Middle frontal gyrus (tissue), 1 donor: ENCODE results near the gene CEP295NL.
"Not testable (repeated sequence)": the region's sequence is repeated elsewhere in the genome, so short reads cannot be mapped to it uniquely, and the experiment has no call there.

ENCODE experiments used
- DNase-seq: peaks from one replicate; pipeline ENCODE4 v3.0.0-alpha.2; 2015; ENCODE audit warnings: low spot score; ENCODE audit errors: extremely low spot score

Gene CEP295NL

DNA sequence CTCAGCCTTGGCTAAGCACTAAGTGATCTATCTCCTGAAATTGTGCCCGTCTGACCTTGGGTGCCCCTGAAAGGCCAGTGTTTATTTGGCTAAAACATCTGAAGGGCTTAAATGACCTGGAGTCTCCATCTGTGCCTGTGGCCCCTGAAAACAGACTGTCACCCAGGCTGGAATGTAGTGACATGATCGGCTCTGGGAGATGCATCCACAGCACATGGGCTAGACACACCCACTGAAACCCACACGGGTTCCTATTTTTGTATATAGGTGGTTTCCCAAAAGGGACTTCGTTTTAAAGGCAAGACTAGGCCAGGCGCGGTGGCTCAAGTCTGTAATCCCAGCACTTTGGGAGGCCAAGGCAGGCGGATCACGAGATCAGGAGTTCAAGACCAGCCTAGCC, 13.5 kb downstream of the CEP295NL start:
- DNase-seq = no peak

DNA sequence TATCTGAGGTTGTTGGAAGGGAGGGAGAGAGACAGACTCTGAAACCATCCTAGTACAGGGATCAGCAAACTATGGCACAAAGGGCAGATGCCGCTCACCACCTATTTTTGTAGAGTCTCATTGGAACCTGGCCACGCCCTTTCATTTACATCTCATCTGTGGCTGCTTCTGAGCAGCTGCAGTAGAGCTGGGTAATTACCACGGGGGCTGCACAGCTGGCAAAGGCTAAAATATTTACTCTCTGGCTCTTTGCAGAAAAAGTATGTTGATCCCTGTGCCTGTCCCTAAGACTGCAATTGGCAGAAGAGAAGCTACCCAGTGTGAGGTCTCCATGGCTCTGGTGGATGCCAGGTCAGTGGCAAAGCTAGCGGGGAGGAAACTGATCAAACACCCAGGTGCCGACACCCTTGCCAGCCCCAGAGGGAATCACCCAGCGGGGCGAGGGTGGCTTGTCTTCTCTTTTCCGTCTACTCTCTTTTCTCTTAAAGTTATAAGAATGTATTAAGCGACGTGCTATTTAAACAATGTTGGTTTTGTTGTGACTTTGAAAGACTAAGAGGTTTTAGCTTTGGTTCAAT, 14.0 kb downstream of the CEP295NL start:
- no peak for DNase-seq

DNA sequence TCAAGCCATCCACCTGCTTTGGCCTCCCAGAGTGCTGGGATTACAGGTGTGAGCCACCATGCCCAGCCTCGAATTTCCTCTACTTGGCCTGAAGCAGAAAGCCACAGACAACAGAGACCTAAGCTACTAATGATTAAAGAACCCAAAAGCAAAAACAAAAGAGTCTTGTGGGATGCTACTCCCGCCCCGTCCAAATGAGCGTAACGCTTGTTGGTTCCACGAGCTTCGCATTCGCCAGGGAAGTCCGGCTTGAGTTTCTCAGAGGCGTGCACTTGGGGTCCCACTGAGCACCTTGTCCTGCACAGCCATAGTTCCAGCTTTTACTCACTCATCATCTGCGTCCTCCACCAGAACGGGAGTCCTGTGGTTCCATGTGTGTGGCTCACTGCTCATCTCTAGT, 16.0 kb downstream of the CEP295NL start:
- no peak for DNase-seq

DNA sequence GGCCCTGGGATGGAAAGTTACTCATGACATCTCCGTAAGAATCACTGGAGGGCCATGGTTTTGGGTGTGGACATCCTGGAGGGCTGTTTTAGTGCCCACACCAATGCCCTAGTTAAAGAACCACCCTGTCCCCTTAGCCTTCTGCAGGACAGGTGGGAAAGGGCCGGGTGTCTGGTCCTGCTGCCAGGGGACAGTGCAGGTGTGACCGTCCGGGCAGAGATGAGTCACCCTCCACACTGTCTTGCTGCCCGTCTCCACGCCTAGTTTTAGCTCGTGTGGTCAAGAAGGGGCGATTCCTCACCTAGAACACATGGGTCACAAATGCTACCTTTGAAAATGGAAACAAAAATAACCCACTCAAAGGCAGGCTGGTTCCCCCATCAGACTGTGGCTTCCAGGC, 17.0 kb downstream of the CEP295NL start:
- no peak for DNase-seq

DNA sequence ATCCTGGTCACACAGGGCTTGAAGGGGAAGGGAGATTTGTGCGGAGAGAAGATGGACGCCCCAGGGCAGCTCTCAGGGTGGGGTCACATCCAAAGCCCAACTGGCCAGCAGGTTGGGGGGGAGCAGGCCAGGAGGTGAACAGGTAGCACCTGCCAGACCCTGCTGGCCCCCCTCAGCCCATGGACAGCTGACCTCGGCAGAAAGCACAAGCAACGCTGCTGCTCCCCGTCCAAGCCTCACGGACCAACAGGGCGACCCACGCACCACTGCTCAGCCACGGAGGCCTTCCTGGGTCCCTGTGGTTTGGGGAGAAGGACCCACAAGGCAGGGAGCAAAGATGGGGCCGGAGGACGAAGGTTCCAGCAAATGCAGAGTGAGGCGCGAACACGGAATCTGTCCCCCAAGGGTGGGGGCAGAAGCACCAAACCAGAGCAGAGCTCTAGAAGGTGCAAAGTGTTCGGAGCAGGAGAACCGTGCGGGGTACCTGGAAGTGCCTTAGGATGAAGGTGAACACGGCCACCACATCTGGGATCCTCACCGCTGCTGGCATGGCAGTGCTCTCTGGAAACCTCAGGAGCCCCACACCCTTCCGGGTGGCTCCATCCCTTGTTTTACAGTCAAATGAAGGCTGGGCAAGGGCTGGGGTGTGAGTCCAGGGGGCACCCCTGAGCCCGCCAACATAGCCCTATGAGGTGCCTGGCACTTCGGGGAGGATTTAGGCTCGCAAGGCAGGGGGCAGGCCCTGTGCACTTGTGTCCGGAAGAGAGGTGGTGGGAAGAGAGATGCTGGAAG, 17.9 kb downstream of the CEP295NL start:
- no peak for DNase-seq

DNA sequence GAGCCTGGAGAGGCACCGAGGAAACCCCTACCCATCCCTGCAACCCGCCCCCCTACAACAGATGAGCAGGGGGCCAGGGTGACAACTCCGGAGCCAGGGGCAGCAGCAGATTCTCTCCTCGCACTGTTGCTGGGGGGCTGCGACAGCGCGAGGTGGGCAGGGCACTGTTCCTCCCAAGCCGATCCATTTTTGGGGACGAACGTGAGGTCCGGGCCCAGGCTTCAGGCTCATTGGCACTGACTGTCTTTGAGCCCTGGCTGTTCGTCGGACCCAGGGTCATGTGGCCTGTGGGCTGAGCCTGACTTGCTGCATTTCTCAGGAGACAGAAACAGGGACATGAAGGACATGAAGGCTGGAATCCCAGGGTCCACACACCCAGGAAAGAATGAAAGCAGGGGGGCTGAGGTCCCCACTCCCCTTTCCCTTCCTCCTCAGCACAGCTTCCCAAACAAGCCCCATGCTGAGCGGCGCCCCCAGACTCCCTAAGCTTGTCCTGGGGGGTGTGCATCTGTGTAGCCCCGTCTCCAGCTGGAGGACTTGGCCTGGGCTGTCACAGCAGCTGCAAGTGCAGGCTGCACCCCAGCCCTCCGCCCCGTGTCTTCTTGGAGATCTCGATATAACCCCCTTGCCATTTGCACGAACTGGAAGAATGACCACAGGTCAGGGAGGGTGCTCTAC, 18.7 kb downstream of the CEP295NL start:
- DNase-seq = no peak

DNA sequence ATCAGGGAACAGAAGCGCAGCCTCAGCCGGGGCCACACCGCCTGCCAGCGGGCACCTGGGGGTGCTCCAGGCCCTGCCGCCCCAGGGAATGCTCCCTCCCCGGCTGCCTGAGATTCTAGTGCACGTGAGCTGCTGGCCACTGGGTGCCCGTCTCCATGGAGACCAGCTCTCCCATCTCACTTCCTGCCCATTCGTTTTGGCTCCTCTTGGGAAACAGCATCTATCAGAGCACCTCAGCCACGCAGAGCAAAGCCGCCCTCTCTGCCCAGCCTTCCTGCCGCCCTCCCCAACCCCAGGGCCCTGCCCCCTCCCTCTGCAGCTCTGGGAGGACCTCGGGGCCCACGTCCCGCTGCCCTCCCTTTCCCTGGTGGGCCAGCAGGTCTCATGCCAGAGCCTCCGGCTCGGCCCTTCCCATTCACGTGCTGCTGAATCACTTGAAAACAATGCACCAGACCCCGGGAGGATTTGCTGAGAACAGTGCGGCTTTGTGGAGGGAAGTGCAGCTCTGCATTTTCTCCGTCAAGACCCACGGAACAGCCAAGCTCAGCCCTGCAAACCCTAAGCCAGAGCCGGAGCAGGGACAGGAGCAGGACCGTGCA, 19.4 kb downstream of the CEP295NL start:
- peak; percentile 77 for DNase-seq

DNA sequence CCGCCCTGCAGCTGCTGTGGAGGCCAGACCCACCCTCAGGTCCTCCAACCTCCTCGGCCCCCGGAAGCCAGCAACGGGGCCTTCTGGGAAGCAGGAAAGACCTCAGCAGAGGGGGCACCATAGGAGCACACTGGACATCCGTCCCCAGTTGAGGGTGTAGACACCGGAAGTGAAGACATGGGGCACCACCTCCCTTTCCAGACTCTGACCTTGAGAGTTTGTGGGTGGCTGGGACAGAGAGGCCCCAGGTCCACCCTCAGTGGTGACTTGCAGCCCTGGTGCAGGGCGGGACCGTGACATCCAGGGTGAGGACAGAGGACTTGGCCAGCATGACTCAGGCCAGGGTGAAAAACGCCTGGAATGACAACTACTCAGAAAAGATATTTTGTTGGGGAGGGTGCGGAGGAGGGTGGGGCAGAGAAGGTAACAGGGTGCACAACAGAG, 19.9 kb downstream of the CEP295NL start:
- no peak for DNase-seq

DNA sequence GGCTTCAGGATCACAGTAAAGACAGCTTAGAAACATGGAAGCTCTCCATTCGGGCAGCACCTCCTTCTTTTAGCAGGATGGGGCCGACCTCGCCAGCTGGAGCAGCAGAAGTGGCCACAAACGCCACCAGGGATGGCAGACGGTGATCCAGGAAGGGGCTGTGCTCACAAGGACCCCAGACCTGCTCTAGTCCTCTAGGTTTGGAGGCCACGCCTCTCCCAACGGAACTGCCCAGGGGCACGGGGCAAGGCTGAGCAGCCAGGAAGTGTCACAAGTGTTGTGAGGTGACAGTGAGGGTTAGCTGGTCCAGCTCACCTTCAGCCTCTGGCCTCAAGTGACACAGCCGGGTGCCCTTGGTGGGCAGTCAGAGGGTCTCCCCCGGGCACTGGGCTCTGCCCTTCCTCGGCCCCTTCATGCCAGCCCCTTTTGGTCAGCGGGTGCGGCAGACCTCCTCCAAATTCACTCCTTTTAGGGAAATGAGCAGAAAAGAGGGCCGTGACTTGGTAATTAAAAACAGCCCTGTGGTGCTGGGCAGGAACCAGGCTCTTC, 20.4 kb downstream of the CEP295NL start:
- DNase-seq = no peak

DNA sequence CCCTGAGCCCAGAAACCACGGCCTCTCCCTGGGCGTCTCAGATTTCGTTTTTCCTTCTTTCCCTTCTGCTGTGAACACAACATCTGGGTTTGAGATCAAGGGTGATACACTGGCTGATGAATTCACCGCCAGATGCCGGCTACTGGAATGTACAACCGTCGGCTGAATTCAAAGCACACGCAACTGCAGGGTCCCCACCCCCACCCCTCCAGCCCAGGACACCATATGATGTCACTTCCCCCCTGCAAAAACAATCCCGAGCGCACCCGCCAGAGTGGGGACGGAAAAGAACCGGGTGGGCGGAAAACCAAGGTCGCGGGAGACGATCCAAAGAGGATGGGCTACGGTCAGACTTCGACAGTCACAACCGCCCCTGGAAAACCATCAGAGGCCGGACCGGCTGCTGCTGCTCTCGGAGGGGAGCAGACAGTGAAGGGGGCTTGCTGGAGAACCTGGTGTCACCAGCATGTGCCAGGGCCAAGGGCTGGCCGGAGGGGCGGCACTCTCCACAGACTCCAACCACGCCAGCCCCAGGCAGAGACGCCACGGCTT, 23.3 kb downstream of the CEP295NL start:
- no peak for DNase-seq

DNA sequence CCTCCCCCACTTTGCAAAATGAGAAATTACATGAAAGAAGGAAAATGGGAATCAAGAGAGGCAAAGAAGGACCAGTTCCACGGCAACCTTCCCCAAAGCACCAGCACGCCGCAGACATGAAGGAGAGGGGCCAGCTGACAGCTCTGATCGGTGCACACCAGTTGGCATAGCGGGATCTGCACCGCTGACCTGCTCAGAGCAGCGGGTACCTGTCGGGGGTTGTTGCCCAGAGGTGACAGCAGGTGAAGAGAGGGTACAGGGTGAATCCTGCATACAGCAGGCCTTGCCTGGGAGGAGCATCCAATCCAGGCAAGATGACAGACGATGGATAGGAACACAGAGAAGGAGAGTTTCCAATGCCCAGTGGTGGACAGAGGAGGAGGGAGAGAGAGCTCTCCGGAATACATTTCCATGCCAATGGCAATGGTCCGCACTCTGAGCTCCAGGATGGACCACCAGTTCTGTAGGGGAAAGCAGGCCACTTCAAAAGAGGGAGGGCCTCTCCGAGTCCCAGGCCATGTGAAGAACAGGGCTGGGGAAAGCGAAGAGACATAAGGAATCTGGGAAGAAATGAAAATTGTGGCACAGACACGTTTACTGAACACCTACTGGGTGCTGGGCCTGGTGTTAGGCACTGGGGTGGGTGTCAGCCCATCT, 24.0 kb downstream of the CEP295NL start:
- DNase-seq = no peak

DNA sequence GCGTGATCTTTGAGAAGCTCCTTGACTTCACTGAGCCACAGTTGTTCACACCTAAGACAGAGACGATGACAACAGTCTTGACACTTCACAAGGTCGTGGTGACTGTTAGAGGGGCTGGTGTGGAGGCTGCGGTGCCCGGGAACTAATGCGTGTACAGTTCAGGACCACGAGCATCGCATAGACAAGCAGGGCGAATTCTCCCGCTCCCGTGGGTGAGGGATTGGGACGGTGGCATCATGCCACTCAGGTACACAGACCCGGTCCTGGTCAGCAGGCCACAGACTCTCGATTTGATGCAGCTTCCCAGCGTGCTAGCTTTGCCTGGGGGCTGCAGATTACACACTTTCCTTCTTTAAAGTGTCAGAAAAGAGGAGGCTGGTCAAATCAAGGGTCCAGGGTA, 24.7 kb downstream of the CEP295NL start:
- no peak for DNase-seq

DNA sequence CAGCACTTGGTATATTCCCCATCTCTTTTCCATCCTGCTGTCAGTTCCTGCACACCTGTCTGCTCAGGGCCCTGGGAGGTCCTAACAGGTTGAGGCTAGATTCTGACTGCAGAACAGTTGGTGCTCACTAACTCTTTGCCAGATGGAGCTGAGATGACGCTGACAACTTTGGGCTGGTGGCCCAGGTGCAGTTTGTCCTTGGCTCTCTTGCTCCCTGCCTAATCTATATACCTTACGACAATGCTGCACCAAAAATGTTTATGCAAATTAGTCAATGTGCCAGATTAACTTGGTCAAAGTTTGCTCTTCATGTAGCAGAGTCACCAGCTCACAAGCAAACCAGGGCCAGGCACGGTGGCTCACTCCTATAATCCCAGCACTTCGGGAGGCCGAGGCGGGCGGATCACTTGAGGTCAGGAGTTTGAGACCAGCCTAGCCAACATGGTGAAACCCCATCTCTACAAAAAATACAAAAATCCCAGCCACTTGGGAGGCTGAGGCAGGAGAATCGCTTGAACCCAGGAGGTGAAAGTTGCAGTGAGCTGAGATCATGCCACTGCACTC, 26.0 kb downstream of the CEP295NL start:
- not testable (repeated sequence) for DNase-seq

DNA sequence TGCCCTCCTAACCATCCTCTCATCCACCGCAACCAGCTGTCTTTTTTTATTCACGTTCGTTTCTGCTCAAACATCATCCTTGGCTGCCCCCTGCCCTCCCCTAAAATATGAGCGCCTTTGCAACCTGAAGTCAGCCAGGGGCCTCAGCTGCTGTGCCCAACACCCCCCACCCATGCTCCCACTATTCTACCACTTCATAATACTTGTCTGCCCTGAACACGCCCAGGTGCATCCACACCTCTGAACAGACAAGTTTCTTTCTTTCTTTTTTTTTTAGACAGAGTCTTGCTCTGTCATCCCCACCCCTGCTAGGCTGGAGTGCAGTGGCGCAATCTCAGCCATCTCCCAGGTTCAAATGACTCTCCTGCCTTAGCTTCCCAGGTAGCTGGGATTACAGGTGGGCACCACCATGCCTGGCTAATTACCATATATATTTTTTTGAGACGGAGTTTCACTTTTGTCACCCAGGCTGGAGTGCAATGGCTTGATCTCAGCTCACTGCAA, 26.9 kb downstream of the CEP295NL start:
- DNase-seq = no peak

DNA sequence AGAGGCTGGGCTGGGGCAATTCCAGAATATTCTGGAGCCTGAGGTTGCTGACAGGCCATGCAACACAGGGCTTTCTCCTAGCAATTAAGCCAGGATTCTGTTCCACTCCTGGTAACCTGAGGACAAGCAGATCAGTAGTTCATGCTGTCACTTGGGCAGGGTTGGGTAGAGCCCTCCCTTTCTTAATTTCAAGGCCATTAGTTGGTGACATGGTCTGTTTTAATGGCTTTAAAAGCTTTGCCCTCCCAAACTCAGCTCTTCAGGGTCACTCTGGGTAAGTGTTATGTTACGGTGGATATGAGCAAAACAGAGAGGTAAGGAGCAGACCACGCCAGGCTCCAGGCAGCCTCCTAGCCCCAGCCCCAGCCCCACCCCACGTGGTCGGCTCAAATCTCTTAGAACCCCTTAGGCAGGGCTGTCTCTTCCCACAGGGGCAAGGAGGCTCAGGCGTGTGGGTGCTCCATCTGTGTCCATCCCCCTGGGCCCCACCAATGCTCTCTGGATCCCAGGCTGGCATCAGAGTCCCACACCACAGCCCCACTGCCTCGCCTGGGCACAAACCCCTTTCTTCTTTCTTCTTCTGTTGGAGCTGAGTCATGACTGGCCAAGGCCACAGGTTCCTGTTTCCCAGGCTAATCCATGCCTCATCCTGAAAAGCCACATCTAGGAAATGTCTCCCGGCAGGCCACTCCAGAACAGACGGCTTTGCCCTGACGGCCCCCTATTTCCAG, 27.5 kb downstream of the CEP295NL start:
- DNase-seq = no peak

DNA sequence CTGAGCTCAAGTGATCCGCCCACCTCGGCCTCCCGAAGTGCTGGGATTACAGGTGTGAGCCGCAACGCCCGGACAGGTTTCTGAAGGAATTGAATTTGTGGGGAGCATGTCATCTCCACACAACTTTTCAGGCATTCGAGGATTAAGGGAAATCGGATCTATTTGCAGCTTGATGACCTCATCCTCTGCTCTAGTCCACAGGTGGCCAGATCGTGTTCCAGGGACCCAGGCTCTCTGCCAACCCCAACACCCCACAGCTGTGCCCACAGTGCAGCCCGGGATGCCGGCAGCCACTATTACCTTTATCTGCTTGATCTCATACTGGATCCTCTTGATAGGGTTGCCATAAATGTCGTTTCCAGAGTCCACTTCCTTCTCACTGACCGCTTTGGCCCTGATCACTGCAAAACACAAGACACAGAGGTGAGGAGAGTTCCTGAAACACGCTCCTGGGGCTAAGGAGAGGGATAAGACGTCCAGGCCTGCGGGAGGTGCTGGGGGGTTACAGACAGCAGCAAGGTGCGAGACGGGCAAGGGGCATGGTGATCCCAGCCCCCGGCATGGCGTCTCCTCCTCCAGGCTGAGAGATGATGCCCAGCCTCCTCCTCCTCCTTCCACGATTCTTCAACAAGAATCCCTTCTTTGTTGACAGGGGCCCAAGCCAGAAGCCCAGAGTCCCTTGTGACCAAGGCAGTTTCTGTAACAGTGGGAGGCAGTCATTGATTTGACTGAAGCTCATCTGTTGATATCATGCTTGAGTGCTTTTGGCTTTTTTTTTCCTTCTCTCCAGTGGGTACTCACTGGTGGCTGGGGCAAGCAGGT, 29.3 kb downstream of the CEP295NL start:
- DNase-seq = no peak

DNA sequence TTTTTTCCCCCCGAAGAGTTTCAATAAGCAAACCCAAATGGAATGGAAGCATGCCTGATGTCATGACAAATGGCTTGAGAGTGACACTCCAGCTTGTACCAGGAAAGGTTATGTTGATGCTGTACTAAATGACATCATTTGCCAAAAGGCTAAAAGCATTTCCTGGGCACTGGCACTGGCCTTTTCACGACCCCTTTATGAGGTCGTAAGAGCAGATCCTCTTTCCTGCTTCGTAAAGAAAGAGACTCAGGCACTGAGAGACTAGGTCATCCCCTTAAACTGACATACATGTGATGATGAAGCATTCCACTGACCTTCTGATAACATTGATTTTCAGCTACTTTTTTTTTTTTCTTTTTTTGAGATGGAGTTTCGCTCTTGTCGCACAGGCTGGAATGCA, 30.5 kb downstream of the CEP295NL start:
- DNase-seq = no peak

DNA sequence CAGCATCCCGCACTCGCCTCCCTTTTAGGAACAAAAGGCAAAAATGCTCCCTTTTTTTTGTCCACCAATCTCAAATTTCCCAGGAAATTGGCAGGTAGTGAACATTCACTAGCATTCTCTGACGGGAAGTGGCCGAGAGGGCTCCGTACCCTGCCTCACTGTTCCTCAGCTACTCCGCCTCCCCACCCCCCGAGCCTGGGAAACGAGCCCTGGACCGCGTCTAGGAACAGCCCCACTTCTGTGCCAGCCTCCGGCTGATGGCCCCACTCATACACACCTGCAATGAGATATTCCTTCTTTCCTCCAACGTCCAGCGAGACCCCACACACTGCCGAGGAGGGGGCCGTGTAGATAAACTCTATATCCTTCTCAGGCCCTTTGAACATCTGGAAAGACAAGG, 32.4 kb downstream of the CEP295NL start:
- no peak for DNase-seq

DNA sequence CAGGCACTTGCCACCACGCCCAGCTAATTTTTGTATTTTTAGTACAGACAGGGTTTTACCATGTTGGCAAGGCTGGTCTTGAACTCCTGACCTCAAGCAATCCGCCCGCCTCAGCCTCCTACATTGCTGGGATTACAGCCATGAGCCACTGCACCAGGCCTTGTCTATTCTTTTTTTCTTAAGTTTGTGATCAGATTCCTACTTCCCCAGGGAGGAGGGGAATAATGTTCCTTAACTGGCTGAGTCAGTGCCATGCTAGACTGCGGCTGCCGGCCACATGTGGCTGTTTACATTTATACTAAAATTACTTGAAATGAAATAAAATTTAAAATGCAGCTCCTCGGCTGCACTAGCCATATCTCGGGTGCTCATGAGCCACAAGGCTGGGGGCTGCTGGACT, 34.6 kb downstream of the CEP295NL start:
- DNase-seq = no peak
